HL-60 (cell line): ENCODE results near the gene ASPSCR1.

Experiments
- DNase-seq, 2 experiments: peaks; one replicate each; pipeline ENCODE4 v3.0.0-alpha.2; 2010 to 2020; ENCODE audit warnings: low read depth in 1 of 2, low spot score in 1 of 2
- H3K27ac ChIP-seq: fragments of 250-450 bp; sonication (Bioruptor Pico); replicated peaks from 2 replicates; pipeline ENCODE4 v1.5.1; 2020; ENCODE audit warnings: mild to moderate bottlenecking, moderate library complexity
- H3K27me3 ChIP-seq: fragments of 250-450 bp; sonication (Bioruptor Pico); 2 replicates; pipeline ENCODE4 v1.5.1; 2021; ENCODE audit warnings: mild to moderate bottlenecking, moderate library complexity; ENCODE audit not compliant: insufficient read depth, poor library complexity, severe bottlenecking
- H3K4me3 ChIP-seq: replicated peaks from 2 replicates; pipeline ENCODE4 v1.5.1; 2011; ENCODE audit warnings: mild to moderate bottlenecking, control low read depth, low read length; ENCODE audit not compliant: insufficient read depth
- GABPA ChIP-seq: IDR thresholded peaks from 2 replicates; pipeline ENCODE4 v1.6.1; 2012; ENCODE audit warnings: low read depth
- POLR2AphosphoS5 ChIP-seq: IDR thresholded peaks from 2 replicates; pipeline ENCODE4 v1.6.1; 2012; ENCODE audit warnings: low read depth
- SPI1 ChIP-seq: IDR thresholded peaks from 2 replicates; pipeline ENCODE4 v1.6.1; 2012; ENCODE audit warnings: low read depth, mild to moderate bottlenecking, borderline replicate concordance
- TF ChIP-seq, protein P1 (sequence below): IDR thresholded peaks from 2 replicates; pipeline ENCODE4 v1.6.1; 2012; ENCODE audit warnings: low read depth; ENCODE audit not compliant: insufficient replicate concordance
- TF ChIP-seq, protein P2 (sequence below): IDR thresholded peaks from one replicate; pipeline ENCODE4 v1.5.1; 2011; ENCODE audit warnings: low read length, control low read depth, inconsistent platforms; ENCODE audit not compliant: insufficient read depth

Gene ASPSCR1

GRCh38 chr17:82004517-82005455, 27.4 kb downstream of the ASPSCR1 start:
- TF ChIP-seq POLR2AphosphoS5, result no peak
- TF ChIP-seq GABPA, result no peak
- TF ChIP-seq, protein P1, sequence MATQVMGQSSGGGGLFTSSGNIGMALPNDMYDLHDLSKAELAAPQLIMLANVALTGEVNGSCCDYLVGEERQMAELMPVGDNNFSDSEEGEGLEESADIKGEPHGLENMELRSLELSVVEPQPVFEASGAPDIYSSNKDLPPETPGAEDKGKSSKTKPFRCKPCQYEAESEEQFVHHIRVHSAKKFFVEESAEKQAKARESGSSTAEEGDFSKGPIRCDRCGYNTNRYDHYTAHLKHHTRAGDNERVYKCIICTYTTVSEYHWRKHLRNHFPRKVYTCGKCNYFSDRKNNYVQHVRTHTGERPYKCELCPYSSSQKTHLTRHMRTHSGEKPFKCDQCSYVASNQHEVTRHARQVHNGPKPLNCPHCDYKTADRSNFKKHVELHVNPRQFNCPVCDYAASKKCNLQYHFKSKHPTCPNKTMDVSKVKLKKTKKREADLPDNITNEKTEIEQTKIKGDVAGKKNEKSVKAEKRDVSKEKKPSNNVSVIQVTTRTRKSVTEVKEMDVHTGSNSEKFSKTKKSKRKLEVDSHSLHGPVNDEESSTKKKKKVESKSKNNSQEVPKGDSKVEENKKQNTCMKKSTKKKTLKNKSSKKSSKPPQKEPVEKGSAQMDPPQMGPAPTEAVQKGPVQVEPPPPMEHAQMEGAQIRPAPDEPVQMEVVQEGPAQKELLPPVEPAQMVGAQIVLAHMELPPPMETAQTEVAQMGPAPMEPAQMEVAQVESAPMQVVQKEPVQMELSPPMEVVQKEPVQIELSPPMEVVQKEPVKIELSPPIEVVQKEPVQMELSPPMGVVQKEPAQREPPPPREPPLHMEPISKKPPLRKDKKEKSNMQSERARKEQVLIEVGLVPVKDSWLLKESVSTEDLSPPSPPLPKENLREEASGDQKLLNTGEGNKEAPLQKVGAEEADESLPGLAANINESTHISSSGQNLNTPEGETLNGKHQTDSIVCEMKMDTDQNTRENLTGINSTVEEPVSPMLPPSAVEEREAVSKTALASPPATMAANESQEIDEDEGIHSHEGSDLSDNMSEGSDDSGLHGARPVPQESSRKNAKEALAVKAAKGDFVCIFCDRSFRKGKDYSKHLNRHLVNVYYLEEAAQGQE, result no peak
- no peak for TF ChIP-seq SPI1
- TF ChIP-seq, protein P2, sequence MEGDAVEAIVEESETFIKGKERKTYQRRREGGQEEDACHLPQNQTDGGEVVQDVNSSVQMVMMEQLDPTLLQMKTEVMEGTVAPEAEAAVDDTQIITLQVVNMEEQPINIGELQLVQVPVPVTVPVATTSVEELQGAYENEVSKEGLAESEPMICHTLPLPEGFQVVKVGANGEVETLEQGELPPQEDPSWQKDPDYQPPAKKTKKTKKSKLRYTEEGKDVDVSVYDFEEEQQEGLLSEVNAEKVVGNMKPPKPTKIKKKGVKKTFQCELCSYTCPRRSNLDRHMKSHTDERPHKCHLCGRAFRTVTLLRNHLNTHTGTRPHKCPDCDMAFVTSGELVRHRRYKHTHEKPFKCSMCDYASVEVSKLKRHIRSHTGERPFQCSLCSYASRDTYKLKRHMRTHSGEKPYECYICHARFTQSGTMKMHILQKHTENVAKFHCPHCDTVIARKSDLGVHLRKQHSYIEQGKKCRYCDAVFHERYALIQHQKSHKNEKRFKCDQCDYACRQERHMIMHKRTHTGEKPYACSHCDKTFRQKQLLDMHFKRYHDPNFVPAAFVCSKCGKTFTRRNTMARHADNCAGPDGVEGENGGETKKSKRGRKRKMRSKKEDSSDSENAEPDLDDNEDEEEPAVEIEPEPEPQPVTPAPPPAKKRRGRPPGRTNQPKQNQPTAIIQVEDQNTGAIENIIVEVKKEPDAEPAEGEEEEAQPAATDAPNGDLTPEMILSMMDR, result no peak
- no peak overlapping the region for H3K27ac ChIP-seq
- H3K4me3 ChIP-seq, result no peak overlapping the region
- H3K27me3 ChIP-seq, result no peaks in the 10 kb centered on the region
- DNase-seq, result no peak

GRCh38 chr17:82005701-82006348, 28.4 kb downstream of the ASPSCR1 start:
- Histone ChIP-seq H3K27ac (no peak overlapping the region), H3K4me3 (no peak overlapping the region), H3K27me3 (no peaks in the 10 kb centered on the region)
- TF ChIP-seq POLR2AphosphoS5 (no peak), SPI1 (no peak), GABPA (no peak)
- TF ChIP-seq, protein P2, result no peak
- TF ChIP-seq, protein P1, result no peak
- DNase-seq, result no peak

DNA sequence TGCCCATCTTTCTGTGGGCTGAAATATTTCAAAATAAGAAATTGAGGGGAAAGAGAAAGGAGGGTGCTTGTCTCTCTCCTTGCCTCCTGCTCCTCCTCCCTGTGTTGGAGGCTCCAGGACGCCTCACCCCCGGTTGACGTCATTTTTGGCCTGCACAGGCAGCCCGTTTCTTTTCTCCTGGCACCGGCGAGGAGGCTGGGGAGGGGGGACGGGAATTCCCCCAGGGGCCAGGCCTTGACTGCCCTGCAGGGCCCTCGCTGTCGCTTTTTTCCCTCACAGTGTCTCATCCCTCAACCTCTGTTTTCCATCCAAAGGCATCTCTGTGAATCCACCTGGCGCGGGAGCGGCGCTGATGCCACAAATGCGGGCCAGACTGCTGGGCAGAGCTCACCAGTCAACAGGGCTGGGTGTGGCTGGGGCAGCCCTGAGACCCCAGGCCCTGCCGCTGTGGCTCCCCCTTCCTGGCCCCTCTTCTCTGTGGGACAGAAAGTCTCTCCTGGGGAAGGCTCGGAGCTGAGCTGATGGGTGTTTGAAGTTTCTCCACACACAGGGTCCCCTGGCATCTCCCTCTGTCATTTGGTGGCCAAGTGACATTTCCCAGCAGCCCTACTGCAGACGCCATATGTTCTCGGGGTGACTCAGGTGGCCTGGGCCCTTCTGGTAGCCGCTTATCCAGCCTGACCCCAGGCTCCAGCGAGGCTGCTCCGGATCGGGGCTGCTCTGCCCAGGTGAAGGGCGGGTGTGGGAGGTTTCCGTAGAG, 29.2 kb downstream of the ASPSCR1 start:
- no peak overlapping the region for H3K27ac ChIP-seq
- no peaks in the 10 kb centered on the region for H3K27me3 ChIP-seq
- H3K4me3 ChIP-seq, result no peak overlapping the region
- no peak for DNase-seq
- TF ChIP-seq, protein P1, result no peak
- TF ChIP-seq POLR2AphosphoS5 (no peak), GABPA (no peak), SPI1 (no peak)
- TF ChIP-seq, protein P2, result no peak
